Measurements from ENCODE around the gene APOL2.
"Not testable (repeated sequence)": the region's sequence is repeated elsewhere in the genome, so short reads cannot be mapped to it uniquely, and the experiment has no call there.

Gene APOL2

GRCh38 chr22:36238373-36239149 is 766 bp downstream of the APOL2 start:
- no peak for DNase-seq

GRCh38 chr22:36237462-36238372 is 1.6 kb downstream of the APOL2 start:
- no peak for DNase-seq

- no peak for DNase-seq
Observed at GRCh38 chr22:36236388-36237319, 2.7 kb downstream of the APOL2 start.

GRCh38 chr22:36235585-36235984 is 3.7 kb downstream of the APOL2 start:
- no peak for DNase-seq

- no peak for DNase-seq
Observed at GRCh38 chr22:36234919-36235318, 4.4 kb downstream of the APOL2 start.

- DNase-seq: no peak
Observed at GRCh38 chr22:36234213-36234612, 5.1 kb downstream of the APOL2 start.

- no peak for DNase-seq
Observed at GRCh38 chr22:36233796-36234195, 5.5 kb downstream of the APOL2 start.

GRCh38 chr22:36232715-36233401 is 6.5 kb downstream of the APOL2 start:
- DNase-seq: no peak

- not testable (repeated sequence) for DNase-seq
Observed at GRCh38 chr22:36231051-36231450, 8.3 kb downstream of the APOL2 start.

- not testable (repeated sequence) for DNase-seq
Observed at GRCh38 chr22:36229649-36230048, 9.7 kb downstream of the APOL2 start.

GRCh38 chr22:36228944-36229343 is 10.4 kb downstream of the APOL2 start:
- DNase-seq: no peak

GRCh38 chr22:36228369-36228768 is 11.0 kb downstream of the APOL2 start:
- DNase-seq: not testable (repeated sequence)

GRCh38 chr22:36227806-36228205 is 11.5 kb downstream of the APOL2 start:
- DNase-seq: no peak

GRCh38 chr22:36227396-36227795 is 11.9 kb downstream of the APOL2 start:
- no peak for DNase-seq

- DNase-seq: no peak
Observed at GRCh38 chr22:36226189-36226588, 13.1 kb downstream of the APOL2 start.

- no peak for DNase-seq
Observed at GRCh38 chr22:36225333-36225922, 13.9 kb downstream of the APOL2 start.

GRCh38 chr22:36224245-36224644 is 15.1 kb downstream of the APOL2 start:
- no peak for DNase-seq

GRCh38 chr22:36223504-36223903 is 15.8 kb downstream of the APOL2 start:
- DNase-seq: no peak

GRCh38 chr22:36222887-36223450 is 16.4 kb downstream of the APOL2 start:
- DNase-seq: no peak

GRCh38 chr22:36221799-36222751 is 17.3 kb downstream of the APOL2 start:
- DNase-seq: peak; percentile 36

Data from NCI-H2227 treated with DMSO at 0.1 percent for 48 hours (cell line).